GM21529 (cell line): ENCODE data around the gene ABT1.
A peak's percentile ranks its signal among the peaks of the same experiment; 100 is the strongest.

Source experiments
- ATAC-seq: cut with Tn5 transposase; IDR thresholded peaks from one replicate; pipeline ENCODE4 v1.9.1; 2021; ENCODE audit not compliant: unreplicated experiment

The ABT1 gene

DNA sequence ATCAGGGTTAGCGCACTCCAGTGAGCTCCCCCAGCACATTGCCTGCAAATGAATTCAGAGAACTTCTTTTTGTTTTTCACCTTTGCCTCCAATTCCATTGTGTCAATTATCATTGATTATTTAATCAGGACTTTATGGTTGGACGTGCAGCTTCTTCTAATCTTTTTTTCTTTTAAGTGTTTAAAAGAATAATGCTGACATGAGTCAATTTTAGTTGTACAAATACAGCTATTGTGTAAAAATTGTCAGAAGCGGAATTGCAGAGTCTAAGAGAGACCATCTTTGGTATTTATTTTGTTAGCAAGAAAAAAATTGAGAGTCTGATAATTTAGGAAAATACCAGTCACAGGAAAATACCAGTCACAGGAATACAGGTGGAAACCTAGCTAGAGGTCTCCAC, 5.5 kb downstream of the ABT1 start:
- no peak for ATAC-seq

DNA sequence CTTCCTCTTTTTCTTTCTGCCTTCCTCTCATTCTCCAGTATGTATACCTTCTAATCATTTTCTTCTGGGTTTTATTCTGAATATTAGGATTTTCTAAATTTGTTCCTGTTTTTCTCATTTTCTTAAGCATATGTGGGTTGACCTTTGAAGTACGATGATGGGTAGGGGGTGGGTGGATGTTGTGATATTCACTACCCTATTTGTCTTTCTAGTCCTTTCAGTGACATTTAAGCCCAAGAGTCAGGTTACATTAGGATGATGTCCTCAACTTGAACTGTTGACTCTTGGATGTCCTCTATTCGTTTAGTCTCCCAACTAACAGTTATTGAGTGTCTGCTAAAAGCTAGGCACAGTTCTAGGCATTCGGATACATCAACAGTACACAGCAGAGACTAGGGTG, 7.3 kb downstream of the ABT1 start:
- no peak for ATAC-seq

DNA sequence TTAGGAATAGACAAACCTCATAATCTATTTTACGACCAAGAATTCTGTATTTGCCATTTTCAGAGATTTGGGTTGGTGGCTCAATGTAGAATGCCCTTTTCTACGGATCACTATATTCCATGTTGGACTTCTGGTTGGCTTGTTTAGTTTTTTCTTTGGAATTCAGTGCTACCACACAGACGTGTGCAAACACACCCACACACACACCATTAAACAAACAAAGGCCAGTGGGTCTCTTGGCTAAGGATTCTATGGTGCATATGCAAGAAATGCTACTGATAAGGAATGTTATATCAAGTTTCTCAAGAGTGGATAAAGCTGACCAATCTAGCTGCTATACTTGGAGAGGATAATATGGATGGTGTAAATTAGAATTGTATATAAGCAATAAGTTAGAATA, 8.0 kb downstream of the ABT1 start:
- no peak for ATAC-seq

DNA sequence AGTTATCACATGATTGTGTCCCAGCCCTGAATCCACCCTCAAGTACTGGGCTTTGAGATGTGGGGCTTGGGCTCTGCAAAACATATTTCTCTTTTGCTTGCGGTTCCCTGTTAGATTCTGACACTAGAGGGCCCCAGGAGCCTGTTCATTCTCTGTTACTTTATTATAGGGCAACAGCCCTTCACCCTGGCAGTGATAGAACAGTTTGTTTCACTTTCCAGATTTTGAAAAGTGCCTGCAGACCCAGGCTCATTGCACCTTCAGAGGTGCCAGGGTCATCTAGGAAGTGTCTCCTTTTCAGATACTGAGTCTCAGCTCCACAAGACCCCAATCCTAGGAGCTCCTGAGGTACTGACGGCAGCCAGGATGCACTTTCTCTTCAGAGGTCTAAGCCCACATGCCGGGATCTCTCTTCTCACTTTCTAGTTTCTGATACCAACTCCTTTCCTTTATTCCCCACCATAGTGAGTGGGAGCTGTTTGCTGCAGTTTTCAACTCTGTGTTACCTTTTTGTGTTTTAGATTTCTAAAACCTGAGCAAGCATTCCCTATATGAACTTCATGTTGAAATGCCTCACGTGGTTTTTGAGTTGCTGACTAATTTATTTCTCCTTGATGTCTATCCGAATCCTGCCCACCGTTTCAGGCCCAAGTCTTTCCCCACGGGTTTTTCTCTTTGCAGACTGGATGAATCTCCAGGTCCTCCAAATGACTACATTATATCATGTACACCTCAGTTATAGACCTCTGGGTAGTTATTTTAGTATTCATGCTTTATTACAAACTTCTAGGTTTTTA, 10.9 kb downstream of the ABT1 start:
- ATAC-seq: peak; percentile 82

DNA sequence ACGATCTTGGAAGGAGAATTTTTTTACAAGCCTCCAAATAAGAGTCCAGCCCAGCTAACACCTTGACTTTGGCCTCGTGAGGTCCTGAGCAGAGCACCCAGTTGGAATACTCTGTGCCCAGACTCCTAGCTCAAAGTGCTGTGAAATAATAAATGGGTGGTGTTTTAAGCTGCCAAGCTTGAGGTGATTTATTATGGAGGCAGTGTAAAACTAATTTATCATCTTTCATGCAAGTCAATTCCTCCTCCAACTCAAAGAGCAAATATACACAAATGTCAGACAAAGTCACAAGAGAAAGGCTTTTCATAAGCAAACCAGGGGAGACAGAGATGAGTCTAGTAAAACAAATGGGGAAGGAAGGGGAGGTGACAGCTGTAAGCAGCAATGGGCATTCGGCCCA, 12.7 kb downstream of the ABT1 start:
- ATAC-seq: no peak

DNA sequence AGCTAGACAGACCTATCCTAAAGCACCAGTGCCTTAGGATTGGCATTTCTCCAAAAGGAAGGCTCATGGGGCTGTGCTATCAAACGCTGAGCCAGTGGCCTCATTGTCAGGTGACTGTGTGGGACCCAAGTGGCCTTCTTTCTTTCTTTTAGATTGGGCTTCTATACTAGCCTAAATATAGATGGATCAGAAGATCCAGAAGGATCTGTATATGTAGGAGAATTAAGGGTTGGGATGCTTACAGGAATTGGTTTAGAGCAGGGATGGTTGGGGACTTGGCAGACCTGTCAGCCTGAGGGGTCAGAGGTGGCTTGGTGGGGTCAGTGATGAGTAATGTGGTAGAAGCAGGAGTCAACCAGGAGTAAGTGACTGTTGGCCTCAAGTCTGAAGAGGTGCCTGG, 14.8 kb downstream of the ABT1 start:
- ATAC-seq: no peak

DNA sequence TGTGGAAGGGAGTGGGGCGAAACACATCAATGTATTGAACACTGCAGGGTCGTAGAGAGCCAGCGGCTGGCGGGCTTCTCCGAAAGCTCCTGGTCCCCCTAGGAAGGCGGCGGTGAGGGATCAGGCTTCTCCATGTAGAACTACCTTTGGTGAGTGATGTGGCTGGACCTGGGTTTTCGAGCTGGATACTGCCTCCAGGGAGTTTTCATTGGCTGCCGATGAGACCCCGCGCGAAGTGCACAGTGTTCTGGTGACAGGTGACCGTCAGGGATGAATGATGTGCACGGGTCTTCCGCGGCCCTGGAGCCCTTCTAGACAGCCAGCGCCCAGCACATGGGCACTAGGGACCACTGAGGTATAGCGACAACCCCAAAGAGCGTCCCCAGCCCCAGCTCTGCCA, 16.4 kb downstream of the ABT1 start:
- ATAC-seq: no peak

DNA sequence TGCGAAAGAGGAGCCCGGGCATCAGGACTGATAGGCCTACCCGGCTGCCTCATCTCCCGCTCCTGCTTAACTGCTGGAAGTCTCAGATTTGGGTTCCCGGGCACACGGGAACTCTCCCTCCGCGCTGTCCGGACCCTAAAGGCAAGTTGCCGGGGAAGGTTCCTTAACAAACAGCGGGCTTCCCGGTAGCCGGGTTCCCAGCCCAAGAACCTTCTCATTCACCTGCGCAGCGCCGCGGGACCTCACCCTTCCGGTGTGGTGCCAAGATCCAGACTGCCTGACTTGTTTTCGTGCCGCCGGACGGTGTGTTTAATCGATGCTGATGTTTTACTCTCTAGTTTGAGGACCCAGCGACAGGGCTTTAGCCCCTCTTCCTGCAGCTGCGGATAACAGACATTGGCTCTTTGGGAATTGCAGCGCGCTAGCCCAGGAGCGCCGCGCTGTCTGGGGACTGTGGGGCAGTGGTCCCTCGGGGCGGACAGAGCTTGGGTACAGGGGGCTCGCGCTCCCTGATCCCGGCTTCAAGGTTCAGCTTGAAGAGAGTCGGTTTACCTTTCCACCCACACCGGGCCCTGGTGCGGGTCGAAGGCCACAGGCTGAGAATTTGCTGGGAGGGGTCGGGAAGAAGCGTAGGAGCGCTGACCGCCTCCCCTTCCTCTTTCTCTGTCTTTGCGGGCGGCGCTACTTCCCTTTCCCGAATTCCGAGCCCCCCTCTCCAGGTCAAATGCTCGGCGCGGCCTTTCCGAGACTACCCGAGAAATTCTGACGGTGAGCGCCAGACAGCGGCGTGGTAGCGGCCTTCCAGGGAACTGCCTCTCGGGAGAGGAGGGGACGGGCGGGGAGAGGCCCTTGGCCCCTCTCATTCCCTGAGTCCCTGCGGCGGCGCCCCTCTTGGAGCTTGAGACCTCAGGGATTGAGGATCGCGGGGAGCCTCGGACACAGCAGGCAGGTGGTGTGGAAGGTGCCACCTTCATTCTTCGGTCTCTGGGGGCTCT, 17.2 kb downstream of the ABT1 start:
- ATAC-seq: no peak

DNA sequence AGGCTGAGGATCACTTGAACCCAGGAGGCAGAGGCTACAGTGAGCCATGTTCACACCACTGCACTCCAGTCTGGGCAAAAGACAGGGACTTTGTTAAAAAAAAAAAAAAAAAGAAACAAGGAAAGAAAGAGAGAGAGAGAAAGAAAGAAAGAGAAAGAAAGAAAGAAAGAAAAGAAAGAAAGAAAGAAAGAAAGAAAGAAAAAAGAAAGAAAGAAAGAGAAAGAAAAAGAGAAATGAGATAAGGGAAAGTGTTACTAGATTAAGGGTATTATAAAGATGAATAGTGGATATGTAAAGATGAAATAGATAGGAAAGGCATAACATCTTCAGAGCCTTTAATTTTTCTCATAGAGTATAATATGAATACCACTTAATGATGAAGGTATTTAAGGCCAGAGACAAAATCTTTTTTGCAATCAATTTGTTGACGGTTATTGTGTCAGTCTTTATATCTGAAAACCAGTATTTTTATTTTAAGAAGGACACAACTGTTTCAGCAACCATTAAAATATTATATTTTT, 26.6 kb downstream of the ABT1 start:
- ATAC-seq: no peak

DNA sequence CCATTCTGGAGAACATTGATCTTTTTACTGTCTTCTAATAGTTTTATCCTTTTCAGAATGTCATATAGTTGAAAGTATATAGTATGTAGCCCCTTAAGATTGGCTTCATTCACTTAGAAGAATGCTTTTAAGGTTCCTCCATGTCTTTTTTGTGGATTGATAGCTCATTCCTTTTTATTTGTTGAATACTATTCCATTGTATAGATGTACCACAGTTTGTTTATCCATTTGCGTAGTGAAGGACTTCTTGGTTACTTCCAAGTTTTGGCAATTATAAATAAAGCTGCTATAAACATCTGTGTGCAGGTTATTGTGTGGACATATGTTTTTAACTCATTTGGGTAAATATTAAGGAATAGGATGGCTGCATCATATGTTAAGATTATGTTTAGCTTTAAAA, 27.8 kb downstream of the ABT1 start:
- ATAC-seq: no peak

DNA sequence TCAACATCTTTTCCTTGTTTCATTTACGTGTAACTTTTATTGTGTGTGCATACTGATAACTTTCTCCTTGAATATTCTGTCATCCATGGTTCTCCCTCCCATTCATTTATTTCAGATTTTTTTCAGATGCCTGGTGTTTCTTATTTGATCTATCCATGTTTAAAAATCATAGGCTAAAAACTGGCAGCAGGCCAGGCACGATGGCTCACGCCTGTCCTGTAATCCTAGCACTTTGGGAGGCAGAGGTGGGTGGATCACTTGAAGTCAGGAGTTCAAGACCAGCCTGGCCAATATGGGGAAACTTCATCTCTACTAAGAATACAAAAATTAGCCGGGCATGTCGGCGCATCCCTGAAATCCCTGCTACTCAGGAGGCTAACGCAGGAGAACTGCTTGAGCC, 31.1 kb downstream of the ABT1 start:
- no peak for ATAC-seq

DNA sequence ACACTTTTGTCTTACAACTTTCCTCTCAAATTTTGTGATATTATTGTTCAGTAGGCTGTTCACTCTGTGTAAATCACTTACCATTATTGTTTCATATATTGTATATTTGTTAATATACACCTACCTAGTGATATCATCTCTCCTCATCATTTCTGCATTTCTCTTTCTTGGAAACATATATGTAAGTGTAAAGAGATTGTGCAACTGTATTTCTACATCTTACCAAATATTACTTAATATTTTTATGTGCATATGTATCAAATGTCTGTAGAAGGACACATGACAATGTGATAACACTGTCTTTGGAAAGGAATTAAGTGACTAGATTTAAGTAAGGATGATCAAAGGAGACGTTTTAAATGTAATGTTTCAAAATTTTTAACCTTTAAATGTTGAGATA, 32.6 kb downstream of the ABT1 start:
- ATAC-seq: no peak

DNA sequence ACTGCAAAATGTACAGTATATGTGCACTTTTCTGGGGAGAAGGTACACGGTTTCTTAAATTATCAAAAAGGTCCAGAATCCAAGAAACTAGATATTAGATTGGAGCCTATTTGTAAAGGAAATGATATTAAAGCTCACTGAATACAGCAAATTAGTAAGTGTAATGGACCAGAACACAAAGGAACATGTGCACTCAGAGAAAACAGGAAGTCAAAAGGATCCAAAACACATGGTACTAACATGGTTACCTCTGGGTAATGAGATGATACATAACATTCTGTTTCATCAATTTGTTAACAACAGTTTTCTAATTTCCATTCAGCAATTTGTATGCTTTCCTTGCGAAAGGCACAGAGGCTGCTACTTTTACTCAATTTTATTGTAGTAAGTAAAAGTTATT, 44.1 kb downstream of the ABT1 start:
- no peak for ATAC-seq

DNA sequence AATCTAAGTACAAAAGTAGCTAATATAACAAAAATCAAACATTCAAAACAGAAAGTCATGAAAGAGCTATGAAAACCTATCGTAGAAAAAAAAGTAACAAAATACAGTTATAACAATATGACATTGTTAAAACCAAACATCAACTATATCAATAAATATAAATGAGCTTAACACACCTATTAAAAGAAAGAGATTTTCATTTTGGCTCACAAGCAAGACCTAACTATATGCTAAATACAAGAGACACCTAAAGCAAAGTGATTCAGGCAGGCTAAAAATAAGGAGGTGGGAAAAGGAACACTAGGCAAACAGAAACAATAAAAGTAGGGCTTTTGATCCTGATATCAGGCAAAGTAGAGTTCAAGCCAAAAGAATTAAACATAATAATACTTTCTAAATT, 49.3 kb downstream of the ABT1 start:
- ATAC-seq: no peak
